Retinal pigment epithelial cell (primary cell): ENCODE data around the gene LDLRAD2.

Experiments
- DNase-seq: peaks from one replicate; pipeline ENCODE4 v3.0.0-alpha.2; 2010; ENCODE audit warnings: low read depth
- H3K4me3 ChIP-seq: 2 replicates; pipeline ENCODE4 v1.5.1; 2011; ENCODE audit warnings: mild to moderate bottlenecking, low read length, control low read depth, moderate library complexity
- TF ChIP-seq, protein P1 (sequence below): conservative IDR thresholded peaks from 2 replicates; pipeline ENCODE4 v1.5.1; 2011; ENCODE audit warnings: low read depth, low read length, control low read depth, inconsistent platforms

The LDLRAD2 gene

DNA sequence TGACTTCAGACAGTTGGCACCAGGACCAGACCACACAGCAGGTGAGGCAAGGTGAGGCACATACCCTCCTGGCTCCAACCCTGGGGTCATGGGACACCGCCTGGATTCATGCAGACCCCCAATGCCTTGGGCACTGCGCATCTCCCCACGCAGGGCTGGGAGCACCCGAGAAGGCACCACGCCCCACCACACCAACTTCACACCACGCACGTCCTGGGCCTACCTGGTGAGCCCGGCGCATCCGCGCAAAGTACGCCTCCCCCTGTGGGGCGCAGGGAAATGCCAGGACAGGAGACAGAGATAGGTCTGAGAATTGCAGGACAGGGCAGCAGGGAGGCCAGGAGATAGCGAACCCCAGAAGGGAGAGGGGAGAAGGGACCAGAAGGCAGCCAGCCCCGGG lies 58.5 kb downstream of the LDLRAD2 start:
- no peak overlapping the region for H3K4me3 ChIP-seq
- TF ChIP-seq, protein P1, sequence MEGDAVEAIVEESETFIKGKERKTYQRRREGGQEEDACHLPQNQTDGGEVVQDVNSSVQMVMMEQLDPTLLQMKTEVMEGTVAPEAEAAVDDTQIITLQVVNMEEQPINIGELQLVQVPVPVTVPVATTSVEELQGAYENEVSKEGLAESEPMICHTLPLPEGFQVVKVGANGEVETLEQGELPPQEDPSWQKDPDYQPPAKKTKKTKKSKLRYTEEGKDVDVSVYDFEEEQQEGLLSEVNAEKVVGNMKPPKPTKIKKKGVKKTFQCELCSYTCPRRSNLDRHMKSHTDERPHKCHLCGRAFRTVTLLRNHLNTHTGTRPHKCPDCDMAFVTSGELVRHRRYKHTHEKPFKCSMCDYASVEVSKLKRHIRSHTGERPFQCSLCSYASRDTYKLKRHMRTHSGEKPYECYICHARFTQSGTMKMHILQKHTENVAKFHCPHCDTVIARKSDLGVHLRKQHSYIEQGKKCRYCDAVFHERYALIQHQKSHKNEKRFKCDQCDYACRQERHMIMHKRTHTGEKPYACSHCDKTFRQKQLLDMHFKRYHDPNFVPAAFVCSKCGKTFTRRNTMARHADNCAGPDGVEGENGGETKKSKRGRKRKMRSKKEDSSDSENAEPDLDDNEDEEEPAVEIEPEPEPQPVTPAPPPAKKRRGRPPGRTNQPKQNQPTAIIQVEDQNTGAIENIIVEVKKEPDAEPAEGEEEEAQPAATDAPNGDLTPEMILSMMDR = no peak
- no peak for DNase-seq

DNA sequence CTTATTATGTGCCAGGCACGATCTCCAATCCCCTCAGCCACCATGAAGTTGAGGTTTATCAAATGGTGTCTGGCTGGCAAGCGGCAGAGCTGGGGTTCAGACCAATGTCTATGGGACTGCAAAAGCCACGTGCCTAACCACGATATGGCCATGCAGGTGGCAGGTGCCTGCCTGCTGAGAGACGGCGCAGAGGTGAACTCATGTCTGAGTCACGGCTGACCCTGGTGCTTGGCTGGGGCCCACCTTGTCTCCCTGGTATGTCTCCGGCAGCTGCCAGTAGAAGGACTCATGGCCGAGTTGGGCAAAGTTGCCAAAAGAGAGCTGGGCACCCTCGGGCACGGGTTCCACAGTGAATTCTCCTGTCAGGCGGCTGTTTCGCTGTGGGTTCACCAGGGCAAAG lies 59.9 kb downstream of the LDLRAD2 start:
- DNase-seq = no peak
- no peak overlapping the region for H3K4me3 ChIP-seq
- TF ChIP-seq, protein P1 = no peak

DNA sequence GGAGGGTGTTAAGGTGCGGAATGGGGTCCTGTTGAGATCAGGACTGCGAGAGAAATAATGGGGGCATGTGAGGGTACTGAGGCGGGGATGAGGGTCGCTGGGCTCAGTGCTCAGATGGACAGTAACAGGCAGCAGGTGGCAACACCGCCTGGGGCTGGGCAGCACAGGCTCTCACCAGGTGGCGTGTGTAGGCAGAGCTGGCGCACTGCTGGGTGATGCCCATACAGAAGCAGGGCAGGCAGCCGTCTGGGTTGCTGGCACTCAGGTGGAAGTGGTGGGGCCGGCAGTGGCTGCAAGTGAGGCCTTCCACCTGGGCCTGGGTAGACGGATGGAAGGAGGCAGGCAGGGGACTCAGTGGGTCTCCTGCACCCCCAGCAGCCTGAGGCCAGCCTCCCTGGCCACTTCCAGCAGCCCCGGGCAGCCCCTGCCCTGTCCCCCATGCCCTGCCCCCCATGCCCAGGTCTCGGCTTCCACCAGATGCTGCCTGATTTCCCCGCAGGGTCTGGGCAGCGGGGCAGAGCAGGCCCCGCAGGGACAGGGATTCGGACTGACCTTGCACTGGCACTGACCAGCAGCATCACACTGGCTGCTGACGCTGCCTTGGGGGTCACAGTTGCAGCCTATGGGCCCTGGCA lies 60.5 kb downstream of the LDLRAD2 start:
- no peak overlapping the region for H3K4me3 ChIP-seq
- TF ChIP-seq, protein P1 = no peak
- DNase-seq = no peak

DNA sequence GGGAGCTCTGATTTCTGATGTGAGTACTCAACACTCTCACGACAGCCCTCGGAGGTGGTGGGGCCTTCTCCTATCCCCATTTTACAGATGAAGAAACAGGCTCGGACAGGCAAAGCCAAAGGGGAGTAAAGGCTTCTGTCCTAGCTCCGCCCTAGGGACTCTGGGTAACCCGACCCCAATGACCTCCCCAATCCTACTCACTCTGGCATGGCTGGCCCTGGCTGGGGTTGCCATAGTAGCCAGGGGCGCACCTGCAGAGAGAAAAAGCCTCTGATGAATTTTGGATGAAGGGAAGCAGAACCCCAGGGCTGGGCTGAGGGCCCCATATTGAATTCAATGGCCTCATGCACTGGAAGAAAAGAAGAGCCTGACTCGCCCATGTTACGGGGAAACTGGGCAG lies 61.1 kb downstream of the LDLRAD2 start:
- TF ChIP-seq, protein P1 = no peak
- no peak for DNase-seq
- no peak overlapping the region for H3K4me3 ChIP-seq

DNA sequence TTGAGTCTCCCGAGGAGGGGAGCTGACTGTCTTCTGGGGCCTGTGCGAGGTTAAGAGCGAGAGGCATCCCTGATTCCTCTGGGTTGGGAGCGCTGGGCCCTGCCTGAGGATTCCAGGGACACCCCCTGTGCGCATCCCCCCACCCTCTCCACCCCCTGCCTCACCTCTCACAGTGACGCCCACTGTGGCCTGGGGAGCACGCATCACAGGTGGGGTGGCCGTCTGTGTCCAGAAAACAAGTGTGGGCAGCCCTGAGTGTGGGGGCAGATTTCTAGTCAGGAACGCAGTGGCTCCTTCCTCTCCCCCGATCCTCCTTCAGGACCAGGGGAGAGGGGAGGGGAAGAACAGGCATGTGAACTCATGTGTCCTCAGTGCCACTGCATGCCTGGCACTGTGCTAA lies 61.7 kb downstream of the LDLRAD2 start:
- H3K4me3 ChIP-seq = no peak overlapping the region
- TF ChIP-seq, protein P1 = no peak
- no peak for DNase-seq

DNA sequence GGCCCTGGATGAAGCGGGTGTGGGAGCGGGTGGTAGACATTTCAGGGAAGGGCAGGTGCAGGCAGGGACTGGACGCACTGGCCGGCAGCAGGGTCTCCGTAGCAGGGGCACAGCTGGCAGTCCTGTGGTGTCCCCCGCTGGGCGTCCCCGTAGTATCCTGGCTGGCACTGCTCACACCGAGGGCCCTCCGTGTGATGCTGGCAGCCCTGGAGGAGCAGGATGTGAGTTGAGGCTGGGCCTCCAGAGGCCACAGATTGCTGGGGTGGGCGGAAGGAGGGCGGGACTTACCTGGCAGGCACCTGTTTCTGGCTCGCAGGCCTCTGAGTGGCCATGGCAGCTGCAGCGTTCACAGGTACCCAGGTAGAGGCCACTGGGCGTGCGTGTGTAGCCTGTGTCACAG lies 62.3 kb downstream of the LDLRAD2 start:
- H3K4me3 ChIP-seq = no peak overlapping the region
- DNase-seq = no peak
- TF ChIP-seq, protein P1 = no peak
